OCI-LY7 (cell line): ENCODE data around the gene PCGF3. TPM values are rescaled to one million over a fixed set of nuclear protein-coding genes. Genes with fewer than 3 reads are reported as not detected.

Source experiments
- BruUV-seq: library from RNA; stranded (reverse); fragments of 400-500 nt; replicated peaks from 2 replicates; lab custom pipeline; 2021; lab: Mats Ljungman, UMichigan
- CTCF ChIA-PET: fragments of 300-600 bp; sonication (Branson Sonifier 250); formaldehyde crosslinking; loops from one replicate; lab custom pipeline; 2022; ENCODE audit warnings: antibody characterized with exemption; ENCODE audit not compliant: unreplicated experiment; lab: Charles Lee
- POLR2A ChIA-PET: fragments of 300-600 bp; sonication (Branson Sonifier 250); formaldehyde crosslinking; loops from one replicate; lab custom pipeline; 2022; ENCODE audit warnings: antibody characterized with exemption; lab: Charles Lee
- DNase-seq: peaks from one replicate; pipeline ENCODE4 v3.0.0-alpha.2; 2015; ENCODE audit warnings: low spot score
- H2AFZ ChIP-seq: fragments of 200-600 bp; sonication (generic), shearing (Covaris generic); 2 replicates; pipeline ENCODE4 v1.6.1; 2014; ENCODE audit warnings: mild to moderate bottlenecking, antibody characterized with exemption, low read length, moderate library complexity
- H3K27ac ChIP-seq: fragments of 200-600 bp; sonication (generic); 2 replicates; pipeline ENCODE4 v1.5.1; 2014; ENCODE audit warnings: mixed run types, low read depth, mild to moderate bottlenecking, moderate library complexity, low read length, inconsistent platforms; ENCODE audit not compliant: poor library complexity, severe bottlenecking
- H3K36me3 ChIP-seq: fragments of 200-600 bp; sonication (generic); 2 replicates; pipeline ENCODE4 v1.6.1; 2014; ENCODE audit warnings: mild to moderate bottlenecking, antibody characterized with exemption, low read length, moderate library complexity, mixed read lengths; ENCODE audit not compliant: insufficient read depth
- H3K4me1 ChIP-seq: fragments of 200-600 bp; sonication (generic); 2 replicates; pipeline ENCODE4 v1.5.1; 2014; ENCODE audit warnings: mild to moderate bottlenecking, low read length; ENCODE audit not compliant: insufficient read depth, poor library complexity, severe bottlenecking
- H3K4me2 ChIP-seq: fragments of 200-600 bp; sonication (generic); 2 replicates; pipeline ENCODE4 v1.6.1; 2014; ENCODE audit warnings: mild to moderate bottlenecking, low read length
- H3K4me3 ChIP-seq: fragments of 200-600 bp; sonication (generic); 2 replicates; pipeline ENCODE4 v1.5.1; 2014; ENCODE audit warnings: mild to moderate bottlenecking, low read depth, low read length; ENCODE audit not compliant: poor library complexity, severe bottlenecking
- H3K79me2 ChIP-seq: fragments of 200-600 bp; sonication (generic); 2 replicates; pipeline ENCODE4 v1.6.1; 2016; ENCODE audit warnings: low read depth, mild to moderate bottlenecking, low read length, moderate library complexity, mixed read lengths; ENCODE audit not compliant: insufficient read depth
- H3K9me2 ChIP-seq: fragments of 200-600 bp; sonication (generic); 2 replicates; pipeline ENCODE4 v1.6.1; 2016; ENCODE audit warnings: mild to moderate bottlenecking, low read length, mixed read lengths; ENCODE audit not compliant: insufficient read depth
- H3K9me3 ChIP-seq: fragments of 200-600 bp; sonication (generic); 2 replicates; pipeline ENCODE4 v1.6.1; 2014; ENCODE audit warnings: mild to moderate bottlenecking, mixed run types, low read length, mixed read lengths
- H4K20me1 ChIP-seq: fragments of 200-600 bp; sonication (generic); 2 replicates; pipeline ENCODE4 v1.6.1; 2014; ENCODE audit warnings: mild to moderate bottlenecking, antibody characterized with exemption, low read length, moderate library complexity, mixed read lengths; ENCODE audit not compliant: insufficient read depth
- CTCF ChIP-seq: fragments of 200-600 bp; sonication (generic); conservative IDR thresholded peaks from 2 replicates; pipeline ENCODE4 v1.5.1; 2014; ENCODE audit warnings: mild to moderate bottlenecking, antibody characterized with exemption, low read length, moderate library complexity, mixed read lengths
- EZH2phosphoT487 ChIP-seq: fragments of 200-600 bp; sonication (generic); IDR thresholded peaks from 2 replicates; pipeline ENCODE4 v1.6.1; 2018; ENCODE audit warnings: low read depth, borderline replicate concordance, mild to moderate bottlenecking, mixed run types, antibody characterized with exemption, low read length, moderate library complexity, mixed read lengths
- intact Hi-C: fragments of 100-400 bp; cut with micrococcal nuclease; formaldehyde crosslinking; loops from one replicate; pipeline ENCODE4 v1.10.0; 2022; ENCODE audit not compliant: unreplicated experiment
- total RNA-seq, 2 experiments: library from RNA; depleted of rRNA in 1 of 2; stranded (reverse); fragments of >200 nt in 1 of 2; shearing (Covaris generic) in 1 of 2; gene quantifications; 2 replicates each; pipeline ENCODE4 v1.2.3, GENCODE V29; 2014 to 2022

The PCGF3 gene
- total RNA-seq, 2 experiments from 2014 or later, result 33.8 to 50.2 TPM

- Histone ChIP-seq H3K36me3 (no peaks in the 10 kb centered on the region), H3K9me3 (no peaks in the 10 kb centered on the region), H3K27ac (no peak overlapping the region), H3K79me2 (no peaks in the 10 kb centered on the region), H3K4me3 (no peak overlapping the region), H3K4me1 (no peaks in the 10 kb centered on the region), H2AFZ (no peak overlapping the region), H4K20me1 (no peaks in the 10 kb centered on the region), H3K4me2 (no peak overlapping the region), H3K9me2 (no peaks in the 10 kb centered on the region)
- ChIA-PET POLR2A (no interaction called here), CTCF (no interaction called here)
- peak; percentile 79 for TF ChIP-seq CTCF
- TF ChIP-seq EZH2phosphoT487, result no peak
- peak; percentile 61 for DNase-seq
- no TSS peak for BruUV-seq
- intact Hi-C loops, result no loop called here
Observed at GRCh38 chr4:683982-684622, 21.5 kb upstream of the PCGF3 start.

GRCh38 chr4:684623-685327 is 20.9 kb upstream of the PCGF3 start:
- Histone ChIP-seq H2AFZ (no peak overlapping the region), H3K9me2 (no peaks in the 10 kb centered on the region), H3K4me1 (no peaks in the 10 kb centered on the region), H3K4me3 (no peak overlapping the region), H3K27ac (no peak overlapping the region), H3K9me3 (no peaks in the 10 kb centered on the region), H3K79me2 (no peaks in the 10 kb centered on the region), H3K36me3 (no peaks in the 10 kb centered on the region), H4K20me1 (no peaks in the 10 kb centered on the region), H3K4me2 (no peak overlapping the region)
- no peak for TF ChIP-seq EZH2phosphoT487
- no peak for TF ChIP-seq CTCF
- DNase-seq, result no peak
- intact Hi-C loops, result no loop called here
- POLR2A ChIA-PET, result no interaction called here
- no TSS peak for BruUV-seq
- CTCF ChIA-PET, result no interaction called here
